ENCODE data around the gene LDB3.

Gene LDB3

DNA sequence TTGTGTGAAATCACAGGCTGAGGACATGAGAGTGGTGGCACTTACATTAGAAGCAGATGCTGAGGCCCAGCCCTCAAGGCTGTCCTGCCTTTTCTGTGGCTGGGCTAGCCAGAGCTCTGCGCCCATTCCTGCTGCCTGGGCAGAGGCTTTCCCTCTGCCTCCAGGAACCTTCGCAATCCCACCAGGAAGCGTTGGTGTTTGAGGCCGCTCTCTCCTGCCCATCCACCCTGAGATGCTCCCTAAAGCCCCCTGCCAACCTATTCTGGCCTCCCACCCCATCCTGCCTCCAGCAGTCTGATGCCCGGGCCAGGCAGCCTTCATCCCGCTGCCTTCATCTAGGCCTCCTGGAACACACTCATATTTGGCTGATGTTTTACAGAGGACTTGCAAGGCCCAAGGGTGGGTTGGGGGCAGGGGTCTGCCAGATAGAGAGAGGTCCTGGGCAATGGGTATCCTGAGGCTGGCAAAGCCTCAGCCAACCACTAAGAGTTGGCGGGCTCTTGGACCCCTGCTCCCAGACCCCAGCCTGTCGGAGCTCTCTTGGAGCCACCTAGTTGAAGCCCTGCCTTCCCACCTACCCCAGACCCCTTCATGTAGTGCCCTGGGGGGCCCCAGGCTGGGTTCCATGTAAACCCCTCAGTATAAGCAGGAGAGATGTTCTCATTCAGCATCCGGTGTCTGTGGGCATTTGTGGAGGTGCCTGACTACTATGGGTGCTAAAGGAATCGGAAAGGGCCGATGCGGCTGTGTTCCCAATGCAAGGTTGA is 32.7 kb downstream of the LDB3 start:
- no peak for DNase-seq (ENCODE audit: insufficient read length, low spot score)
- FAIRE-seq, result no peak

DNA sequence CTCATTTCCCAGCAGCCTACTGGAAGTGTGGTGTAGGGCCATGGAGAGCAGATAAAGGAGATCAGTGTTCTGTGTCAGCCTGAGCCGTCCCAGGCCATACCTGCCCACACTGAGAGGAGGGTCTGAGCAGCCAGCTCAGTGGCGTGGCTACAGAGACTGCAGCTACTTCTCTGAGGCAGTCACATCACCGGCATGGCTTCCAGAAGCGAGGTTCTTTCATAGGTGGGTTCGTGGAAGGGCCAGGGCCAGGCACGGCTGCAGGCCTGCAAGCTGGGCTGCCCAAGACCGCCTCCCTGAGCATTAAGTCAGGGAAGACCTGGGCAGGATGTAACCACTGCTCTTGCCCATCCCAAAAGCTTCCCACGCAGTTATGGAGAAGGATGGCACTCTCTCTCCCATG is 34.9 kb downstream of the LDB3 start:
- DNase-seq (ENCODE audit: insufficient read length, low spot score) (no peak), FAIRE-seq (no peak)

DNA sequence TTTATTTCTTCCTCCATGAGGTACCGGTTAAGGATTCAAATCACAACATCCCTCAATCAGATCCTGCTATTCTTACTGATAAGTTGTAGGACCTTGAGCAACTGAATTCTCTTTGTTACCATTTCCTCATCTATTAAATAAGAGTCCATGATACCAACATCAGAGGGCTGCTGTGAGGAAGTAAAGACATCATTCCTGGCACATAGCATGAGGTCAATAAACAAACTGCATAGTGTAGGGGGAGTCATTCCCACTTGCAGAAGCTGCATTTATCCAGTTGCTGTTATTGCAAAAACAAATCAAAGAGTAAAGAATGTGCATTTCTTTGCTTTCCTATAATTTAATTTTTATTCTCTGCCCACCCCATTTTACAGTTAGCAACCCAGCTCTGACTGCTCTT is 36.8 kb downstream of the LDB3 start:
- DNase-seq (ENCODE audit: insufficient read length, low spot score) (no peak), FAIRE-seq (no peak)

DNA sequence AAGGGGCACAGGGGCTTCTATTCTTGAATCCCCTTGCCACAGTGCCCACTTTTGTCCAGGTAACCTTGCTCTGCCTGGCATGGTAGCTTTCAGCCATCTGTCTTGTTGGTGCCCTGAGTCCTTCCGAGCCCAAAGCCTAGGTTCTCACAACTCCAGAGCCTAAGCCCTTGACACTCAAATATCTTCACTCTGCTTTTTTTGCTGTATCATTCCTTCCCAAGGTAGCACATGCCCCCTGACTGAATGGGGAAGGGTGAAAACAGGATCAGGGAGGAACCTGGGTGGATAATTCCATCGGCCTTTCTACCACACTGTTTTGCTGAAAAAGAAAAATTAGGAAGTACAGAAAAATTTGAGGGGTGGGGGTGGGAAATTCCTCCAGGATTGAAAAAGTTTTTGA is 37.6 kb downstream of the LDB3 start:
- DNase-seq (ENCODE audit: insufficient read length, low spot score), result no peak
- no peak for FAIRE-seq

DNA sequence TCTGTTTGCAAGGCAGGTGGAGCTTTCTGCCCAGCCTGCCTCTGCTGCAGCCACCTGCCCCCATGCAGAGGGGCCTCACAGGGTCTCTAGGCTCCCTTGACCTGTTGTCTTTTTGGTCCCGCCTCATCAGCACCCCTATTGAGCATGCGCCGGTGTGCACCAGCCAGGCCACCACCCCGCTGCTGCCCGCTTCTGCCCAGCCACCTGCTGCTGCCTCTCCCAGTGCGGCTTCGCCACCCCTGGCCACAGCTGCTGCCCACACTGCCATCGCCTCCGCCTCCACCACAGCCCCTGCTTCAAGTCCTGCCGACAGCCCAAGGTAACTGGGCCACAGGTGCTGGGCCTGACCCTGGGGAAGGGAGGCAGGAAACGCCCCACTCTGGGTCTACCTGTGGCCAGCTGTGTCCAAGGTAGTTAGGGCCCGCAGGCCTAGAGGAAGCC is 38.1 kb downstream of the LDB3 start:
- FAIRE-seq (no peak), DNase-seq (ENCODE audit: insufficient read length, low spot score) (no peak)

DNA sequence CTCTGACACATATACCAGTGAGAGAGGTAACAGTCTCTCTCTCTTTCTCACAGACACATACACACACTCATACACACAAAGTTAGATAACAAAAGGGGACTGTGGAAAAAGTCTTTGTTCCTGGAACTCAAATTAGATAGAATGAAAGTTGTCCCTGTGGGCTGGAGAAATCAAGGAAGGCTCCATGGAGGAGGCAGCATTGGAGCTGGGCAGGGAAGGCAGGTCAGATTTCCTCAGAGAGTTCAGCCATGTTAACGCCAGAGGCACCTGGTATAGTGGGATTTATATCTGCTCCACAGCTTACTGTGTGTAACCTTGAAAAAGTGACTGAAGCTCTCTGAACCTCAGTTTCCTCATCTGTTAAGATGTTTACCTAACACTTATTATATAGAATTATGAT is 38.7 kb downstream of the LDB3 start:
- no peak for DNase-seq (ENCODE audit: insufficient read length, low spot score)
- no peak for FAIRE-seq

DNA sequence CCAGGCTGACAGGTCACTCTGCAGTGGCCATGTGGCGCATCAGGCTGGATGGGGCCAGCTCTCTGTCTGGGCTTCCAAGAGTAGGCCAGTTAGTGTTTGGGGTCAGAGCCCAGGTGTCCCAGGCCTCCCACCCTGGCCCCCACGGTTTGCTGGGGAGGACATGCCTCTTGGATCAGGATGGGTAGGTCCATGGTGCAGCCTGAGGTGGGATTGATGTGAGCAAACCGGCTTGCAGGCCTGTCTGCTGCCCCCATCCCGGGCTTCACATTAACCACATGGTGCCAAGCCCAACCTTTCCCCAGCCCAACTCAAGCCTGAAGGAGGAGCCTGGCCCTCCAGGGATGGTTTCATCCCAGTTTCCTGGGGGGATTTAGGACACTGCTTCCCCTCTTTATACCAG is 39.2 kb downstream of the LDB3 start:
- DNase-seq (ENCODE audit: insufficient read length, low spot score) (no peak), FAIRE-seq (no peak)

DNA sequence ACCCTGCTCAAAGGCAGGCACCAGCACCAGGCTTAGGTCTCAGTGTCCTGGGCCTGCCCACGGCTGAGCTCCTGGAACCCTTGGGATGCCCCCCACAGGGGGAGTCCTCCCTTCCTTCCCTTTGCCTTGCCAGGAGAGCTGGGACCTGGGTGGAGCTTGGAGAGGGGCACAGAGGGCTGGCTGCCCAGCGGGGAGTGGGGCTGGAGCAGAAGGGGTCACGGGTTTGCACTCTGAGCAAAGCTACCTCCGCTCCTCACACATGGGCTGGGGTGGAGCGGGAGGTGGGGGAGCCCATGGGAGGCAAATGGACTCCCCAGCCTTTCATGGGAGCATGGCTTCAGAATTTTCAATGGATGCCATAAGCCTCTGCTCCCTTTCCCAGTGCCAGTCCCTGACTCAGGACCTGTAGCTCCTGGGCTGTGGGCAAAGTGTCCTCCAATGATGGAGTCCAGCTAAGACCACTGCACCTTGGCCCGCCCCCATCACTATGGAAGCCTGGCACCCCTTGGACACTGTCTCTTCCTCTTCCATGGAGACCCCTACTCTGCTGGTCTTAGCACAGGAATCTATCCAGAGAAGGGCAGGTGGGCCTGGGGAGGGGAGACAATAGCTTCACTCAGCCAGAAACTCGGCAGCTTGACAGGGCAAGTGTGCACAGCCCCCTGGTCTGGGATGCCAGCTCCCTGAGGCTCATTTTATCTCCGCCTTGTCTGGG is 39.9 kb downstream of the LDB3 start:
- no peak for DNase-seq (ENCODE audit: insufficient read length, low spot score)
- FAIRE-seq, result no peak

DNA sequence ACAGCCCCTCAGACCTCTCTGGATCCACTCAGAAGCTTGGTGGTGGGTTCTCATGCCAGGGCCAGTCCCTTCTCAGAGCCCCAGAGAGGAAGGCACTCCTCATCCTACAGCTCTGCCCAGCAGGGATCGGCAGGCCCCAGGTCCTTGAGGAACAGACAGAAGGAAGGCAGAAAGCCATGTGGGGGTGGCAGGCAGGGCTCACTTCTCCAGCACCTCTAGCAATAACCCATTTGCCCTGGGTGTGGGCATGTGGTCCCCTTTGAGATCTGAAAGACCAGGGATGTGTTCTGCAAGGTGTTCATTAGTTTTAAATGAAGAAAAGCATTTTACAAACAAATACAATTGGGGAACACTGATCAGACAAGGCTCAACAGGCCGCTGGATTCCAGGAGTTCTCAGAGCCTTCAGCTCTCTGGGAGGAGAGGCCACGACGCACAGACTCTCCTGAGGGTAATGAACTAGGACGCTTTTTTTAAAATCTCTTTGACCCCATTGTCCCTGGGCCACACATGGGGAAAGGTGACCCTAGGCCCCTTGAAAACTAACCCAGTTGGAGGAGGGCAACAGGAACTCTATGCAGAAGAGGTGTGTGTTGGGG is 40.6 kb downstream of the LDB3 start:
- no peak for DNase-seq (ENCODE audit: insufficient read length, low spot score)
- no peak for FAIRE-seq

DNA sequence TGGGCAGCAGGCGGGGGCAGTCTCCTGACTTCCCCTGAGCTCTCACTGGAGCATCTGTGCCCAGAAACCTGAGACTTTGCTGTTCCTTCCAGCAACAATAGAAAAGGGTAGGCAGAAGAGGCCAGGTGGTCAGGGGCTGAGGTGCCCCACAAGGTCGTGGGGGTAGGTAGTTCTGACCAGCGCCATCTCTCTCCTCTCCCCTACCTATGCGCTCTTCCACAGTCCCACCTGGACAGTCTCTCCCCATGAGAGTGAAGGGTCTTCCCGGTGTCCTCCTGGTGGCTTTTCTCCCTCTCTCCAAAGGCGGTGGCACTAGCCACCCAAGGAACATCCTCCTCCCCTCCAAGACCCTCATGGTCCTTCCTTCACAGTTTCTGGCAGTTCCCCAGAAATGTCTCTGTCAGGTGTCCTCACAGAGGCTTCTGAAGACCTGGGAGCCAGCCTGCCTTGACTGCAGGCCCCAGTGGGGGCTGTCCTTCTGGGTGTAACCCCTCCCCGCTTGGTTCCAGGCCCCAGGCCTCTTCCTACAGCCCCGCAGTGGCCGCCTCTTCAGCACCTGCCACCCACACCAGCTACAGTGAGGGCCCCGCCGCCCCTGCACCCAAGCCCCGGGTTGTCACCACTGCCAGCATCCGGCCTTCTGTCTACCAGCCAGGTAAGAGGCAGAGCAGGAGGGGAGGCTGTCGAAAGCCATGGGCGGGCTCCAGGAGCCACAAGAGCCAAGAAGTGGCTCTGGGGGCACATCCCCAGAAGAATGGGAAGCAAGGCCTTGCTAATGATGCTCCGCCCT is 41.3 kb downstream of the LDB3 start:
- DNase-seq (ENCODE audit: insufficient read length, low spot score), result no peak
- FAIRE-seq, result no peak

DNA sequence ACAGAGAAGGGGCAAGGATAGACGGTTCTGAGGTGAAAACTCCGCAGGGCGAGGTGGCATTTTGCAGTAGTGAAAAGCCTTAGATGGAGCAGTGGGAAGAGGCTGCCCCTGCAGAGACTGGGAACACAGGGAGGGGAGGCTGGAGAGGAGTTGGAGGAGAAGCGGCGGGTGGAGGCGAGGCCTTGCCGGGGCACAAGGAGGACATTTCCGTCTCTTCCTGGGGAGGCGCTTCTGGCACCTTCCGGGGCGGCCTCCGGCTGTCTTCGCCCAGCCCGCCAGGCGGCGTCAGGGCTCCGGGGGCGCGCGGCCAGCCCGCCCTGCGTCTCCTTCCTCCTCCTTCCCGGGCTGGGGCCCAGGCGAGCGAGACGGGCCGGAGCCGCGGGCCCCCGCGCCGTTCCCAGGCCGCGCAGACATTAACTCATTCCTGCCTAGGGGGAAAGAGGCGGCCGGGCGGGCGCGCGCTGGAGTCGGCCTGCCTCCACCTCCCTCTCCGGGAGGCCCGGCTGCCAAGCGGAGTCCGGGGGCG is 42.7 kb downstream of the LDB3 start:
- DNase-seq (ENCODE audit: insufficient read length, low spot score) (peak; percentile 98), FAIRE-seq (peak; percentile 87)

DNA sequence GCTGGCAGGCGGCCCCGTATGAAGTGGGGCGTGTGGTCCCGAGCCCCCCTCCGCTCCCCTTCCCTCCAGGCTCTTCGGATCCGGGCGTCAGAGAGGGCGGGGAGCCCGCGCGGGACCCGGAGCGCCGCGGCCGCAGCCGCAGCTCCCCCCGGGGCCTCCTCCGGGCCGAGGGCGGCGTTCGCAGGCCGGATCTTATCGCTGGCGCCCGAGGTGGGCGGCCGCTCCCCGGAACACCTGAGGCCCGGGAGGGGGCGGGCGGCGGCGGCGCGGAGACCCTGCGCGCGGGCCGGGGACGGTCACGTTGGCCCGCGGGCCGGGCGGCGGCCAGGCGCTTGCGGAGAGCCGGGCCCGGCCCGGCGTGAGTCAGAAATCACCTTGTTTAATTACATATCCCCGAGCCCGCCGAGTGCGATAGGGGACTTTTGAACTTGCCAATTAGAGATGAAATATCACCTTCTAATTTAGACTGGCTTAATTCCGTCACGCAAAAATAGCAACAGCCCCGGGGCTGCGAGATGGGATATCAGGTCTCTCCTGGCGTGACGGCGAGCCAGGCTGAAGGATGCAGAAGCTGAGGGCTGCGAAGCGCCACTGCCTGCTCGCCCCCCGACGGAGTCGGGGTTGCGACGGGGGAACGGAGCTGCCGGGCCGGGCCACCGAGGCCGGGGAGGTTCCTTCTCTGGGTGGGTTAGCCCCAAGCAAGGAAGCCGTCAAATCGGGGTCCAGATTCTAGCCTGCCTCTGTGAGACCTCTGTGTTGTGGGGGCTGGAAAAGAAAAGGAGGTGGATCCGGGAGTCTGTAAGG is 43.4 kb downstream of the LDB3 start:
- DNase-seq (ENCODE audit: insufficient read length, low spot score) (peak; percentile 72), FAIRE-seq (no peak)

DNA sequence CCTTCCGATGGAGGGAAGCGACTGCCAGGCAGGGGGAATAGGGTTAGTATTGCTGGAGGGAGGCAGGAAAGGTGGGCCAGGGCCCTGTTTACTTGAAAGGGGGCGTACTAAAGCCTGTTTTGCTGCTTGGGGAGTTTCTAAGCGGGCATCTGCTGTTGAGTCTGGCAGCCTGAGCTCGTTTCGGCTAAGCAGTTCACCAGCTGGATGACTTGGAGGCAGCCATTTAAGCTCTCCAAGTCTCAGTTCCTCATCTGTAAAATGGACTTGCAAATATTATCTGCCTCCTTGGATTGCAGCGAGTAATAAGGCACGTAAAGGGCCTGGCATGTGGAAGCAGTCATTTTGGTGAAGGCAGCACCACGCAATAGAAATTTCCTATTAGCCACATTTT is 44.0 kb downstream of the LDB3 start:
- peak; percentile 67 for DNase-seq (ENCODE audit: insufficient read length, low spot score)
- peak; percentile 80 for FAIRE-seq

DNA sequence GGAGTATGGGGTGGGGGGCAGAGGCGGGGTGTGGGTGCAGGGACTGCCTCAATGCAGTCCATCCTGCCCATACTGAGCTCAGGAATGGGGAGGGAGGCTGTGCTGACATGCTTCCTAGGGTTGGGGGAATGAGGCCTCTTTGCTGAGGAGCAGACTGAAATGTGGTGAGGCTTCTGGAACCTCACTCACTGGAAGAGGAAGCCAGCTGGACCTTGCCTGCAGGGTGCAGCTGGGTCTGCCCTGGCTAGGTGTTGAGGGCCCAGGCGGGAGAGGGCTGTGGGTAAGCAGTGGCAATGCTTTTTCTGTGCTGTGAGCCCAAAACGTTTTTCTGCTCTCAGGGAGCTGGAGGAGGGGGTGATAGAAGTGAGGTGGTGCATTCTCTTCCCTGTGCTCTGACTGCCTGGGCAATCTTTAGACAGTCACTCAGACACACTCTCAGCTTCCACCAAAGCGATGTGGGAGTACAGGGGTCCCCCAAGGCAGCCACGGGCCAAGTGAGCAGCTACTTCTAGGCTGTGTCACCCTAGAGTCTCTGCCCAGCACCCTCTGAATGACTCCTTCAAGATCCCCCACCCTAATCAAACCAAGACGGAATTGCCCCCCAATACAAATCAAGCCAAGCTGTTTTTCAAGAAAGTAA is 47.0 kb downstream of the LDB3 start:
- no peak for DNase-seq (ENCODE audit: insufficient read length, low spot score)
- no peak for FAIRE-seq

DNA sequence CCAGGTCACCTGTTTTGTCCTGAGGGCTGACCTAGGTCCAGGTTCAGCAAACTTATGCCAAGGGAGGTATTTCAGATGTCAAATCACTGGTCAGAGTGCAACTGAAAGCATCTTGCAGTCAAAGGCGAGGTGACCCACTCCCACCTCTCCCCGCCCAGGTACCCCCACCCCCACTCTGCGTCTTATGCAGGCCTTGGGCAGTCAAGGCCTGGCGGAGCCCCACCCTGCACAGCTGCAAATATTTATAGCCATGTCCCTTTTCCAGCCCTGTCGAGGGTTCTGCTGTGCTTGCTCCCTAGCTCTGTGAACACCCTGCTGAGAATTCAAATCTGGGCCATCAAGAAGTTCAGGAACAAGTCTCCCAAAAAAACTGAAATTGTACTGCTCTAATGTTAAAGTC is 47.5 kb downstream of the LDB3 start:
- FAIRE-seq (no peak), DNase-seq (ENCODE audit: insufficient read length, low spot score) (no peak)

DNA sequence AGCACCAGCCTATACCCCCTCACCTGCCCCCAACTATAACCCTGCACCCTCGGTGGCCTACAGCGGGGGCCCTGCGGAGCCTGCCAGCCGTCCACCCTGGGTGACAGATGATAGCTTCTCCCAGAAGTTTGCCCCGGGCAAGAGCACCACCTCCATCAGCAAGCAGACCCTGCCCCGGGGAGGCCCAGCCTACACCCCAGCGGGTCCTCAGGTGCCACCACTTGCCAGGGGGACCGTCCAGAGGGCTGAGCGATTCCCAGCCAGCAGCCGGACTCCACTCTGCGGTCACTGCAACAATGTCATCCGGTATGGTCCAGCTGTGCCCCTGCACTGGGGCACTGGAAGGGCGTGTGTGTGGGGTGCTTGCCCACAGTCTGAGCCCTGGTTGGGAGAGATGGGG is 48.2 kb downstream of the LDB3 start:
- no peak for DNase-seq (ENCODE audit: insufficient read length, low spot score)

DNA sequence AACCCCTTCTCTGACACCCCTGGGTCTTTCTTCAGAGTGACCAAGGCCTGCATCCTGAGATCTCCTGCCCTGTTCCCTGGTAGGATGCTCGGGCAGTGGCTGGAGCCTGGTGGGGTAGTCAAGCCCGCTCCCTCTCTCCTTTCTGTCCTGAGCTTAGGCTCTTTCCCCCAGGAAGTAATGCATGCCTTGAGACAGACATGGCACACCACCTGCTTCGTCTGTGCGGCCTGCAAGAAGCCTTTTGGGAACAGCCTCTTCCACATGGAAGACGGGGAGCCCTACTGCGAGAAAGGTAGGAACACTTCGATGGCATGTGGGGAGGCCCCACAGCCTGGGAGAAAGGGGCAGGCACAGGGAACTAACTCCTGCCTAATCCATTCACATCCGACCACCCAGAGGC is 50.2 kb downstream of the LDB3 start:
- no peak for FAIRE-seq
- DNase-seq (ENCODE audit: insufficient read length, low spot score), result no peak

More for the DNA sequence above, 48.2 kb downstream of the LDB3 start:
- no peak for FAIRE-seq

DNA sequence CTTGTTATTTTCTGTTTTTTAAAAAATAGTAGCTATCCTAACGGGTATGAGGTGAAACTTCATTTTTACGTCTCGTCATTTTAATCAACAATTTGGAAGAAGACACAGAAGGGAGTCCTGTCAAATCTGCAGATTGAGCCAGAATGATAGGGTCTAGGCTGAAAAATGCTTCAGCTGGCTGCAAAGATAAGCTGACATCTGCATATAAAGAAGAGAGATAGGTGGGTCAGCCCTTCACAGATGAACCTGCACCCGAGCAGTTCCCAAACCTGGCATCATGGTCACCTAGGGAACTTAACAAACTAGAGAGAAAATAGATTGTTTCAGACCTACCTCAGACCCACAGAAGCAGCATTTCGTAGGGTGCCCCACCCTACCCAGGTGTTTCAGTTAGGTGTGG is 52.9 kb downstream of the LDB3 start:
- no peak for DNase-seq (ENCODE audit: insufficient read length, low spot score)
- no peak for FAIRE-seq

DNA sequence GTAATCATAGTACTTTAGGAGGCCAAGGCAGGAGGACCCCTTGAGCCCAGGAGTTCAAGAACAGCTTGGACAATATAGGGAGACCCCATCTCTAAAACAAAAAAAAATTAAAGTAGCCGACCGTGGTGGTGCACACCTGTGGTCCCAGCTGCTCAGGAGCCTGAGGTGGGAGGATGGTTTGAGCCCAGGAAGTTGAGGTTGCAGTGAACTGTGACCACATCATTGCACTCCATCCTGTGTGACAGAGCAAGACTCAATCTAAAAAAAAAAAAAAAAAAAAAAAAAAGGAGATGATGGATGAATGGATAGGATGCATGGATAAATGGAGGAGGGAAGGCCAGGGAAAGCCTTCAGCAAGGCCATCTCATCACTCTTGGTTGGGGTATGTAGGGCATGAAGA is 54.7 kb downstream of the LDB3 start:
- no peak for DNase-seq (ENCODE audit: insufficient read length, low spot score)
- no peak for FAIRE-seq

DNA sequence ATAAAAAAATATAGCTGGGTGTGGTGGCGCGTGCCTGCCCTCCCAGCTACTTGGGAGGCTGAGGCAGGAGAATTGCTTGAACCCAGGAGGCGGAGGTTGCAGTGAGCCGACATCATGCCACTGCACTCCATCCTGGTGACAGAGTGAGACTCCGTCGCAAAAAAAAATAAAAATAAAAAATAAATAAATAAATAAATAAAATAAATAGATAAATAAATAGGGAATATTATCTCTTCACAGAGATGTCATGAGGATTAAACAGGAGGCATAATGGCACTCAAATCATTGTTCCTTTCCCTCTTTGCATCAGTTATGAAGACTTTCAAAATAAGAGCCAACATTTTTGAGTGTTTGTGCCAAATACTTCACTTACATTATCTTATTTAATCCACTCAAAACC is 56.1 kb downstream of the LDB3 start:
- DNase-seq (ENCODE audit: insufficient read length, low spot score), result no peak
- FAIRE-seq, result no peak
